HepG2 (cell line): Measurements from ENCODE around the gene RAD51D. TPM values are rescaled to one million over a fixed set of nuclear protein-coding genes. Genes with fewer than 3 reads are reported as not detected.

Source experiments
- CBX2 ChIP-seq, 2 experiments: fragments of 200-600 bp in 1 of 2; sonication (generic); formaldehyde crosslinking in 1 of 2; IDR thresholded peaks; 2 replicates each; pipeline versions ENCODE4 v1.7.0 to v1.8.1; 2018 to 2022; ENCODE audit warnings: low read depth in 2 of 2, low read length in 1 of 2, mild to moderate bottlenecking in 1 of 2, missing genetic modification reagents in 1 of 2
- CCDC6 ChIP-seq: sonication (generic); formaldehyde crosslinking; IDR thresholded peaks from 2 replicates; pipeline ENCODE4 v1.8.1; 2022; ENCODE audit warnings: mild to moderate bottlenecking, missing genetic modification reagents, moderate library complexity
- CREB1 ChIP-seq, 2 experiments: fragments of 450-650 bp in 1 of 2; IDR thresholded peaks; 2 replicates each; pipeline ENCODE4 v1.6.1; 2016 to 2017; ENCODE audit warnings: control low read depth in 1 of 2, mild to moderate bottlenecking in 1 of 2, missing compliant biosample characterization in 1 of 2, missing genetic modification characterization in 1 of 2
- FOXO4 ChIP-seq: sonication (generic); formaldehyde crosslinking; conservative IDR thresholded peaks from 2 replicates; pipeline ENCODE4 v1.8.1; 2023; ENCODE audit warnings: missing genetic modification reagents
- KAT2B ChIP-seq: fragments of 150-350 bp; IDR thresholded peaks from 2 replicates; pipeline ENCODE4 v1.6.1; 2014; ENCODE audit warnings: low read depth, low read length, borderline replicate concordance
- MATR3 ChIP-seq: sonication (generic); formaldehyde crosslinking; IDR thresholded peaks from 2 replicates; pipeline ENCODE4 v1.4.0; 2020; ENCODE audit warnings: missing genetic modification reagents
- SOX5 ChIP-seq: IDR thresholded peaks from 2 replicates; pipeline ENCODE4 v1.6.1; 2016; ENCODE audit warnings: borderline replicate concordance
- SOX6 ChIP-seq, 2 experiments: fragments of 450-650 bp in 1 of 2; sonication (generic) in 1 of 2; formaldehyde crosslinking in 1 of 2; IDR thresholded peaks; 2 replicates each; pipeline versions ENCODE4 v1.4.0 to v1.6.1; 2017 to 2020; ENCODE audit warnings: antibody characterized with exemption in 1 of 2, mild to moderate bottlenecking in 1 of 2, missing genetic modification reagents in 1 of 2
- TOPORS ChIP-seq: sonication (generic); formaldehyde crosslinking; IDR thresholded peaks from 2 replicates; pipeline ENCODE4 v1.8.0; 2023; ENCODE audit warnings: mild to moderate bottlenecking, missing genetic modification reagents
- TRIM24 ChIP-seq: sonication (generic); formaldehyde crosslinking; IDR thresholded peaks from 2 replicates; pipeline ENCODE4 v1.8.0; 2022; ENCODE audit warnings: mild to moderate bottlenecking, missing genetic modification reagents
- ZBTB43 ChIP-seq: sonication (generic); formaldehyde crosslinking; conservative IDR thresholded peaks from 2 replicates; pipeline ENCODE4 v1.4.0; 2020; ENCODE audit warnings: missing genetic modification reagents
- ZFYVE20 ChIP-seq: sonication (generic); formaldehyde crosslinking; IDR thresholded peaks from 2 replicates; pipeline ENCODE4 v1.8.0; 2023; ENCODE audit warnings: low read depth, mild to moderate bottlenecking, moderate library complexity, missing genetic modification reagents, borderline replicate concordance
- ZNF207 ChIP-seq: fragments of 450-650 bp; IDR thresholded peaks from 2 replicates; pipeline ENCODE4 v1.6.1; 2016; ENCODE audit warnings: antibody characterized with exemption, borderline replicate concordance
- ZNF251 ChIP-seq: sonication (generic); formaldehyde crosslinking; IDR thresholded peaks from 2 replicates; pipeline ENCODE4 v1.9.0; 2021; ENCODE audit warnings: mild to moderate bottlenecking, missing genetic modification reagents
- ZNF547 ChIP-seq: sonication (generic); formaldehyde crosslinking; IDR thresholded peaks from 2 replicates; pipeline ENCODE4 v1.5.1; 2020; ENCODE audit warnings: mild to moderate bottlenecking, missing genetic modification reagents
- ZSCAN20 ChIP-seq: sonication (generic); formaldehyde crosslinking; IDR thresholded peaks from 2 replicates; pipeline ENCODE4 v1.4.0; 2020; ENCODE audit warnings: missing genetic modification reagents, mild to moderate bottlenecking, borderline replicate concordance
- polyA plus RNA-seq, 8 experiments: library from polyadenylated mRNA; depleted of rRNA in 3 of 8; stranded (reverse) in 7 of 8; unstranded in 1 of 8; fragments of >200 nt; fragmentation: Illumina TruSeq in 4 of 8; extraction: Trizol in 4 of 8; gene quantifications; 2 replicates each; pipeline versions ENCODE4 v1.2.1 to v1.2.3, GENCODE V29; 2011 to 2016; ENCODE audit warnings: low read depth in 4 of 8, missing spikeins in 1 of 8, mixed read lengths in 1 of 8; ENCODE audit not compliant: insufficient read depth in 1 of 8
- total RNA-seq, 5 experiments: library from RNA; depleted of rRNA; stranded (reverse); fragments of >200 nt; fragmentation: Illumina TruSeq; extraction: Trizol; gene quantifications; 2 replicates each; pipeline ENCODE4 v1.2.3, GENCODE V29; 2016; ENCODE audit warnings: low read depth in 1 of 5
- TF ChIP-seq, protein P1 (sequence below): sonication (generic); formaldehyde crosslinking; IDR thresholded peaks from 2 replicates; pipeline ENCODE4 v1.4.0; 2020; ENCODE audit warnings: mild to moderate bottlenecking, missing genetic modification reagents

RAD51D gene
- total and polyA plus RNA-seq, 2 of the 13 experiments (the other 11 are each of a cell fraction or from before 2014, with no cell fraction given) = 6.7 to 13.1 TPM

DNA sequence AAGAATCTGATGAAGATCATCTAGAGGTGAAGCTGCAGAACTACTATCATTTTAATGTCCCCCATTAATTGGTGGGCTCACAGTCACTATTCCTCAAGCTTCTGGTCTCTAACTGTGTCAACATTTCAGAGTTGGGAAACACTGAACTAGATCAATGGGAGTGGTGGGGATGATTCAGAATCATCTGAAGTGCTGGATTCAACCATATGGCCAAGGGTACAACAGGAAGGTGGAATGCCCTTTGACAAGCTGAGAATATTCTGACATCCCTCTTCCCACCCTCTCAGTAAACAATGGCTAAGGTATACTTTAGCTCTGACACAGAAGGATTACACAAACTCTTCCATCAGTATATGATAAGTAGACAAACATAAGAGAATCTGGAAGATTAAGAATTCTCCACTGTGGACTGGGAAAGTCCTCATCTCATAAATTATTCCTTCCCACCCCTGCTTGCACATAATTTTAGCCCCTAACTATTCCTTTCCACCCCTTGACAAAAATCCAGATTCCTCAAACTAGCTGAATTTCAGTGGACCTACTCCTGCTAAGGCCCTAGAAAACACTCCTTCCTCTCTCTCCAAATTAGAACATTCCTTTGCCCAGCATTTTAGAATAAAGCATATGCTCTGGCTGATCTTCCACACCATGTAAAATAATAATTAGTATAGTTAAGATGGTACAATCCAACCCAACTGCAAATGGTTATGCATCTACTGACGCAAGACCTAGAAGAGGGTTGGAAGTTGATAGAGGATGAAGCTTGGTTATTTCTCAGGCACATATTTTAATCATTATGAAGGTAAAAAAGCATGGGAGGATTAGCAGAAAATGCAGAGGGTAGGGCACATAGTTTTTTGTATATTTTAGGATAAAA, 39.9 kb downstream of the RAD51D start (continued):
- TF ChIP-seq FOXO4 (CRISPR knock-in tag) (no peak), TOPORS (CRISPR knock-in tag) (no peak), CBX2 (IDR thresholded peaks at IDR 0.05; ENCODE audit: low read depth, low read length) (no peak), CBX2 (CRISPR knock-in tag; IDR thresholded peaks at IDR 0.05; ENCODE audit: low read depth) (no peak), KAT2B (no peak), ZNF547 (CRISPR knock-in tag) (no peak), CCDC6 (no peak), SOX6 (IDR thresholded peaks at IDR 0.05) (no peak), SOX6 (CRISPR knock-in tag; IDR thresholded peaks at IDR 0.05) (peak; percentile 69), CREB1 (IDR thresholded peaks at IDR 0.05) (no peak), CREB1 (CRISPR knock-in tag; IDR thresholded peaks at IDR 0.05) (peak; percentile 64), ZFYVE20 (CRISPR knock-in tag) (no peak), TRIM24 (CRISPR knock-in tag) (no peak), SOX5 (CRISPR knock-in tag) (peak; percentile 82), ZBTB43 (CRISPR knock-in tag) (no peak), ZNF207 (no peak), MATR3 (CRISPR knock-in tag) (no peak), ZNF251 (CRISPR knock-in tag) (no peak), ZSCAN20 (no peak)
- TF ChIP-seq, protein P1, sequence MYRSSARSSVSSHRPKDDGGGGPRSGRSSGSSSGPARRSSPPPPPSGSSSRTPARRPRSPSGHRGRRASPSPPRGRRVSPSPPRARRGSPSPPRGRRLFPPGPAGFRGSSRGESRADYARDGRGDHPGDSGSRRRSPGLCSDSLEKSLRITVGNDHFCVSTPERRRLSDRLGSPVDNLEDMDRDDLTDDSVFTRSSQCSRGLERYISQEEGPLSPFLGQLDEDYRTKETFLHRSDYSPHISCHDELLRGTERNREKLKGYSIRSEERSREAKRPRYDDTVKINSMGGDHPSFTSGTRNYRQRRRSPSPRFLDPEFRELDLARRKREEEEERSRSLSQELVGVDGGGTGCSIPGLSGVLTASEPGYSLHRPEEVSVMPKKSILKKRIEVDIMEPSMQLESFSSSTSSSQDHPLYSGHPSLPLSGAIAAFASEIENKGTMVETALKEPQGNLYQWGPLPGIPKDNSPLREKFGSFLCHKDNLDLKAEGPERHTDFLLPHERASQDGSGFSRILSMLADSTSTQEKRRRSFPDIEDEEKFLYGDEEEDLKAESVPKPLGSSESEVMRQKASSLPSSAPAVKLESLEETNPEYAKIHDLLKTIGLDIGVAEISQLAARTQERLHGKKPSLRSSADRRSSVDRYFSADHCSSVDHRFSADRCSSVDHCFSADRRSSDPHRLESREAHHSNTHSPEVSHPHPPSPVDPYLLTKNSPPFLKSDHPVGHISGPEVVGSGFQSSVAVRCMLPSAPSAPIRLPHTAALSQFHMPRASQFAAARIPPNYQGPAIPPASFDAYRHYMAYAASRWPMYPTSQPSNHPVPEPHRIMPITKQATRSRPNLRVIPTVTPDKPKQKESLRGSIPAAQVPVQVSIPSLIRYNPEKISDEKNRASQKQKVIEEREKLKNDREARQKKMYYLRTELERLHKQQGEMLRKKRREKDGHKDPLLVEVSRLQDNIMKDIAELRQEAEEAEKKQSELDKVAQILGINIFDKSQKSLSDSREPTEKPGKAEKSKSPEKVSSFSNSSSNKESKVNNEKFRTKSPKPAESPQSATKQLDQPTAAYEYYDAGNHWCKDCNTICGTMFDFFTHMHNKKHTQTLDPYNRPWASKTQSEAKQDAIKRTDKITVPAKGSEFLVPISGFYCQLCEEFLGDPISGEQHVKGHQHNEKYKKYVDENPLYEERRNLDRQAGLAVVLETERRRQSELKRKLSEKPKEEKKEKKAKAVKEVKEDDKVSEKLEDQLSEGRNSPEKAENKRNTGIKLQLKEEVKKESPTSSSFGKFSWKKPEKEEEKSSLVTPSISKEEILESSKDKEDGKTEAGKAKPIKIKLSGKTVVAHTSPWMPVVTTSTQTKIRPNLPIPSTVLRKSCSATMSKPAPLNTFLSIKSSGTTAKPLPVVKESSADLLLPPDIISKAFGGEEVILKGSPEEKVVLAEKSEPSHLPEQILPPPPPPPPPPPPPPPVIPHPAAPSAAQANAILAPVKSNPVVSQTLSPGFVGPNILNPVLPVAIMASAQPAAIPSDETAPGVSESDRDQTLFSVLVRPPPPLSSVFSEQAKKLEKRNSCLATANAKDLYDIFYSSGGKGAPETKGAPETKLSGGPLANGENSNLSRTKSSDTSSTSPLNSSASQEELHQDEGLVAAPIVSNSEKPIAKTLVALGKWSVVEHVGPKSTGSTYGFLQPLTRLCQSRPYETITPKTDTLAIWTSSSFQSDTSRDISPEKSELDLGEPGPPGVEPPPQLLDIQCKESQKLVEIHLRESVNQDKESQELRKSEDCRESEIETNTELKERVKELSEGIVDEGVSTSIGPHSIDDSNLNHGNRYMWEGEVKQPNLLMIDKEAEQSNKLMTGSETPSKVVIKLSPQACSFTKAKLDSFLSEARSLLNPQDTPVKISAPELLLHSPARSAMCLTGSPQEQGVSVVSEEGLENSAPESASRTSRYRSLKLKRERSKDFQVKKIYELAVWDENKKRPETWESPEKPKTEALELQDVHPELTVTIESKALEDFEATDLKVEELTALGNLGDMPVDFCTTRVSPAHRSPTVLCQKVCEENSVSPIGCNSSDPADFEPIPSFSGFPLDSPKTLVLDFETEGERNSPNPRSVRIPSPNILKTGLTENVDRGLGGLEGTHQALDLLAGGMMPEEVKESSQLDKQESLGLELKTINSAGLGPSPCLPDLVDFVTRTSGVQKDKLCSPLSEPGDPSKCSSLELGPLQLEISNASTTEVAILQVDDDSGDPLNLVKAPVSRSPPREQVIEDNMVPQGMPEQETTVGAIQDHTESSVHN (CRISPR knock-in tag) = no peak
